Chondrocyte (in vitro differentiated cells): ENCODE data around the gene BIRC5. TPM values are rescaled to one million over a fixed set of nuclear protein-coding genes. Genes with fewer than 3 reads are reported as not detected.
A peak's percentile ranks its signal among the peaks of the same experiment; 100 is the strongest.

Experiments used
- DNase-seq: peaks from one replicate; pipeline ENCODE4 v3.0.0; 2021; ENCODE audit warnings: mixed read lengths, low spot score
- H3K27ac Mint-ChIP-seq: one replicate; pipeline ENCODE4 v1.8.0; 2021; ENCODE audit warnings: mild to moderate bottlenecking, moderate library complexity, mixed read lengths; ENCODE audit not compliant: unreplicated experiment
- H3K27me3 Mint-ChIP-seq: 2 replicates; pipeline ENCODE4 v1.8.0; 2021; ENCODE audit warnings: low read depth, mixed read lengths
- H3K36me3 Mint-ChIP-seq: 2 replicates; pipeline ENCODE4 v1.8.0; 2021; ENCODE audit warnings: low read depth, mixed read lengths
- H3K4me1 Mint-ChIP-seq: 2 replicates; pipeline ENCODE4 v1.8.0; 2021; ENCODE audit warnings: low read depth, mild to moderate bottlenecking, mixed read lengths
- H3K4me3 Mint-ChIP-seq: one replicate; pipeline ENCODE4 v1.8.0; 2021; ENCODE audit warnings: mild to moderate bottlenecking, moderate library complexity, mixed read lengths; ENCODE audit not compliant: unreplicated experiment
- H3K9me3 Mint-ChIP-seq: 2 replicates; pipeline ENCODE4 v1.8.0; 2021; ENCODE audit warnings: low read depth, mixed read lengths
- total RNA-seq: library from RNA; stranded (reverse); gene quantifications from 3 replicates; pipeline ENCODE4 v1.2.1, GENCODE V29; 2021
- TF ChIP-seq, protein P1 (sequence below): fragments of 200-600 bp; sonication (generic); IDR thresholded peaks from 2 replicates; pipeline ENCODE4 v1.5.0; 2021; ENCODE audit warnings: antibody characterized with exemption, mild to moderate bottlenecking, moderate library complexity

BIRC5 gene
- total RNA-seq, 1 donor from 2014 or later, result 11.6 TPM

DNA sequence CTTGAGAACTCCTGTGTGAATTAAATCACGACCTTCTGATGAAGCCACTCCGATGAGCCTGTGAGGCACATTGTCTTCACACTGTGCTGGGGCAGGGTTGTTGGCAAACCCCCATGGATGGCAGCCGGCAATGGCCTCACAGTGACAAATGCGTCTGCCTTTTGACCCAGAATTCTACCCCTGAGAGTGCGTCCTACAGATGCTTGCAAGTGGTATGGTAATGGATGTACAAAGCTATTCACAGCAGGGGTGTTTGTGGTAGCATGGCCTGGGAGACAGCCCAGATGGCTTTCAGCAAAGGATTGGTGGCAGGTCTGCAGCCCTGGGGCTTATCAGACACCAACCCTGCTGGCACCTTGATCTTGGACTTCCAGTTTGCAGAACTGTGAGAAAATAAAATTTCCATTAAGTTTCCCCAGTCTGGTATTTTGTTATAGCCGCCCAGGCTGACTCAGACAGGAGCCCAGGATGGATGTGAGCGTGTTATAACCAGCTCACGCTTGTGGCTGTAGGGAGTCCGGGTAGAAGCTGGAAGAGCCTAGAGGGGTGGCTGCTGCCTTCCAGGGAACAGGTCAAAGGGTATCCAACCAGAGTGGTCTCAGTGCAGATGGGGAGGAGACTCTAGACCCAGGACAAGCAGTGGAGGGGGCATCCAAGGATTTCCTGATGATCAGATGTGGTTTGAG, 16.8 kb upstream of the BIRC5 start:
- H3K9me3 Mint-ChIP-seq, result no peaks in the 10 kb centered on the region
- no peaks in the 10 kb centered on the region for H3K27me3 Mint-ChIP-seq
- peaks cover 25% of the 10 kb centered on the region for H3K4me1 Mint-ChIP-seq
- TF ChIP-seq, protein P1, sequence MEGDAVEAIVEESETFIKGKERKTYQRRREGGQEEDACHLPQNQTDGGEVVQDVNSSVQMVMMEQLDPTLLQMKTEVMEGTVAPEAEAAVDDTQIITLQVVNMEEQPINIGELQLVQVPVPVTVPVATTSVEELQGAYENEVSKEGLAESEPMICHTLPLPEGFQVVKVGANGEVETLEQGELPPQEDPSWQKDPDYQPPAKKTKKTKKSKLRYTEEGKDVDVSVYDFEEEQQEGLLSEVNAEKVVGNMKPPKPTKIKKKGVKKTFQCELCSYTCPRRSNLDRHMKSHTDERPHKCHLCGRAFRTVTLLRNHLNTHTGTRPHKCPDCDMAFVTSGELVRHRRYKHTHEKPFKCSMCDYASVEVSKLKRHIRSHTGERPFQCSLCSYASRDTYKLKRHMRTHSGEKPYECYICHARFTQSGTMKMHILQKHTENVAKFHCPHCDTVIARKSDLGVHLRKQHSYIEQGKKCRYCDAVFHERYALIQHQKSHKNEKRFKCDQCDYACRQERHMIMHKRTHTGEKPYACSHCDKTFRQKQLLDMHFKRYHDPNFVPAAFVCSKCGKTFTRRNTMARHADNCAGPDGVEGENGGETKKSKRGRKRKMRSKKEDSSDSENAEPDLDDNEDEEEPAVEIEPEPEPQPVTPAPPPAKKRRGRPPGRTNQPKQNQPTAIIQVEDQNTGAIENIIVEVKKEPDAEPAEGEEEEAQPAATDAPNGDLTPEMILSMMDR, result no peak
- no peak for DNase-seq
- H3K36me3 Mint-ChIP-seq, result peaks cover 4% of the 10 kb centered on the region
- no peak overlapping the region for H3K4me3 Mint-ChIP-seq
- peak overlapping the region; percentile 32 for H3K27ac Mint-ChIP-seq

DNA sequence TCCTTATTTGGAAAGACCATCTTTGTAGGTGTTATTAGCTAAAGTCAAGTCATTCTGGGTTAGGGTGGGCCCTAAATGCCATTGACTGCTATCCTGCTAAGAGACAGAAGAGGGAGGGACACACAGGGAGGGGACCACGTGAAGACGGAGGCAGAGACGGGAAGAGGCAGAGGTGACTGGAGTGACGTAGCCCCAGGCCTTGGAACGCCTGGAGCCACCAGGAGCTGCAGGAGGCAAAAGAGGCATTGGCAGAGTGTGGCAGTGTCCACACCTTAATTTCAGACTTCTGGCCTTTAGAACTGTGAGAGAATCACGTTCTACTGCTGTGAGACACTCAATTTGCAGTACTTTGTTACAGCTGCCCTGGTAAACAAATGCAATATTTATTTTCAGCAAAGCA, 13.6 kb upstream of the BIRC5 start:
- Mint-ChIP-seq H3K36me3 (peaks cover 2% of the 10 kb centered on the region), H3K27ac (no peak overlapping the region)

DNA sequence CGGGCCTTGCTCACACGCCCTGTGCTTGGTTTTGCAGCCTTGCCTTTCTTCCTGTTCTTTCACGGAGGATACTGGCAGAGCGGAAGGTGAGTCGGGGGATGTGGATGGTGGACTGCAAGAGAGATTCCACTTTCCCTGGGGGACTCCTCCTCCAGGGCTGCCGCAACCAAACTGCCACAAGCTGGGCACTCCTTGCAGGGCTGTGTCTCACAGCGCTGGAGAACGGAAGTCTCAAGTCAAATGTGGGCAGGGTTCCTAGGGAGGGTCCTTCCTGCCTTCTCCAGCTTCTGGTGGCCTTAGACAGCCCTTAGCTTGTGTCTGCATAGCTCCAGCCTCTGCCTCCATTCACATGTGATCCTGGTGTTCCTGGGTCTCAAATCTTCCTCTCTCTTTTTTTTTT, 11.4 kb upstream of the BIRC5 start:
- Mint-ChIP-seq H3K9me3 (no peaks in the 10 kb centered on the region), H3K4me3 (no peak overlapping the region), H3K4me1 (peaks cover 10% of the 10 kb centered on the region), H3K36me3 (peaks cover 4% of the 10 kb centered on the region), H3K27ac (no peak overlapping the region), H3K27me3 (no peaks in the 10 kb centered on the region)
- TF ChIP-seq, protein P1, result no peak
- no peak for DNase-seq

More for the DNA sequence above, 13.6 kb upstream of the BIRC5 start:
- H3K9me3 Mint-ChIP-seq, result no peaks in the 10 kb centered on the region
- no peak overlapping the region for H3K4me3 Mint-ChIP-seq
- TF ChIP-seq, protein P1, result no peak
- H3K4me1 Mint-ChIP-seq, result peaks cover 25% of the 10 kb centered on the region
- DNase-seq, result no peak
- no peaks in the 10 kb centered on the region for H3K27me3 Mint-ChIP-seq

DNA sequence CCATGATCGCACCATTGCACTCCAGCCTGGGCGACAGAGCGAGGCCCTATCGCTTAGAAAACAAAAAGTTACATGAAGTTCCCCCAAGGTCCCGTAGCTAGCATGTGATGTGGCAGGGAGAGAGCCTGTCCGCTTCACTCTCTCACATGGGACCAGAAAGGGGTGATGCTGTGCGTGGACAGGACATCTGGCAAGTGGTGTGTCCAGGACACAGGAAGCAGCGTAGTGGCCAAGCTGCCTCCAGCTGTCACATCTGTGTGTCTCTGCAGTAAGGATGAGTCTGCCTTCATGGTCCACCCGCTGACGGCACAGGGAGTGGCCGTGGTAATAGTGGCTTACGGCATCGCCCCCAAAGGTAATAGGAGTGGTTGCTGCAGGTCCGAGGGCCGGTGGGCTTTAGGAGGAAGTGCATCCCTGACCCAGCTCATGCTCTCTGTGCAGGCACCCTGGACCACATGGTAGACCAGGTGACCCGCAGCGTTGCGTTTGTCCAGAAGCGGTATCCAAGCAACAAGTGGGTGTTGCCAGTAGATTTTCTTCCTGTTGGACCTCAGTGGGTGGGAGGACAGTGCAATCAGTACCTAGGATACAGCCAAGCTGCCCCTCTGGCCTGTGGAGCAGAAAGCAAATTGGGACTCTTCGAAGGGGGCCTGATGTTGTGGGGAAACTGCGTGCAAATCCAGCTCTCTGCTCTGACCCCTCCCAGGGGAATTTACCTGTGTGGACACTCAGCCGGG, 9.5 kb upstream of the BIRC5 start:
- no peaks in the 10 kb centered on the region for H3K9me3 Mint-ChIP-seq
- TF ChIP-seq, protein P1, result no peak
- no peak overlapping the region for H3K4me3 Mint-ChIP-seq
- no peaks in the 10 kb centered on the region for H3K4me1 Mint-ChIP-seq
- H3K36me3 Mint-ChIP-seq, result peaks cover 4% of the 10 kb centered on the region
- no peak for DNase-seq
- no peak overlapping the region for H3K27ac Mint-ChIP-seq
- no peaks in the 10 kb centered on the region for H3K27me3 Mint-ChIP-seq

DNA sequence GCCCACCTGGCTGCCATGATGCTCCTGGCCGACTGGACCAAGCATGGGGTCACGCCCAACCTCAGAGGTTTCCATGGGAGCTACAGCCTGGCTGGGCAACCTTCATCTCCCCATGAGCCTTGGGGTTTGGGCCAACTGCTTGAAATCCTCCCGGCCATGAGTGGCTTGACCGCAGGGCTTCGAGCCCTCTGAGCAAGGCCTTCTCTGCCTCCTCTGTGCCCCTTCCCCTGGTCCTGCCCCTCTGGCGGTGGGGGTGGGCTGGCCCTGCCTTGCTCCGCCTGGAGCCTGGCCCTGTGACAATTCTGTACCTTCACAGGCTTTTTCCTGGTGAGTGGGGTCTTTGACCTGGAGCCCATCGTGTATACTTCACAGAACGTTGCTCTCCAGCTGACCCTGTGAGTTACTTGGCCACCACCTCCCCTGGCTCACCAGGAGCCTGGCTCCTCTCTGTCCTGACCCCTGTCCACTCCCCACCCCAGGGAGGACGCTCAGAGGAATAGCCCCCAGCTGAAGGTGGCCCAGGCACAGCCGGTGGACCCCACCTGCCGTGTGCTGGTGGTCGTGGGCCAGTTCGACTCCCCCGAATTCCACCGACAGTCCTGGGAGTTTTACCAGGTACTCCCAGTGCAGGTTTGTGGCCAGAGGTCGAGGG, 8.8 kb upstream of the BIRC5 start:
- no peaks in the 10 kb centered on the region for H3K9me3 Mint-ChIP-seq
- TF ChIP-seq, protein P1, result no peak

More for the DNA sequence above, 8.8 kb upstream of the BIRC5 start:
- H3K4me1 Mint-ChIP-seq, result no peaks in the 10 kb centered on the region
- peaks cover 4% of the 10 kb centered on the region for H3K36me3 Mint-ChIP-seq
- no peaks in the 10 kb centered on the region for H3K27me3 Mint-ChIP-seq
- no peak for DNase-seq
- H3K27ac Mint-ChIP-seq, result no peak overlapping the region
- H3K4me3 Mint-ChIP-seq, result no peak overlapping the region
